NCI-H1105 (cell line): ENCODE data around the gene RELT.

Experiments
- DNase-seq: peaks from one replicate; lab custom pipeline; 2025; lab: John Stamatoyannopoulos, UW

RELT gene

DNA sequence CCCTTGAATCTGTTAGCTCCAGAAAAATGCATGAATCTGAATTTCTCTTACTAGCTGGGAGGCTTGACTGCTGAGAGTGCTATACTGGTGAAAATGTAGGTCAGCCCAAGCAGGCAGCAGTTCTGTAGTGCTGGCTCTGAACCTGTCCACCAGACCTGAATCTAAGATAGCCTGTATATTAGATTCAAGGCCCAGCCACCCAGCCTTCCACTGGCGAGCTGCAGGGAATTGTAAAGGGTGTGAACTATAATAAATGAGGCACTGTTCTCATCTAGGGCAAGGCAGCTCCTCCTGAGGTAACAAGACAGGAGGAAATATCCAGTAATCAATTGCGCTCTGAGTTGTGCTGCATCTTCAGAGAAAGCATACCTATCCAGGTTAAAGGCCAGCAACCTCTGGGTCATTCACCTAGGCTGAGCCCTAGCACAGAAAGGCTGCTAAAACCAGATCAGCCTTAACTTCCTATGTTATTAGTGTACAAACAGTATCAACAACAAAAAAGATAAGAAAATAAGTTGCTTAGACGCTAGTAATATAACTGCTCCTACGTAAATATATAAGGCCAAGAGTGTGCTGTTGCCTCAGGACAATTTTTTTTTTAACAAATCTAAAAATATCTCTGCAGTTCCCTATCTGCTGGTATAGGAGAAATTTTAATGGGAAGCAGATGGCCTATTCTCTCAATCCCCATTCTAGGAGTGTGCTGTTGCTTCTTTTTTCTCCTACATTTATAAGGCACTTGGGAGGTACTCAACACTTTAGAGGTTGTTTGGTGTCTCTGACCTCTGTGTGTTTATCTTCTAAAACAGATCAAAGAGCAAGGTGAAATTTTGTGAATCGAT is 63.0 kb downstream of the RELT start:
- no peak for DNase-seq

GRCh38 chr11:73445980-73446379 is 69.8 kb downstream of the RELT start:
- DNase-seq: no peak

DNA sequence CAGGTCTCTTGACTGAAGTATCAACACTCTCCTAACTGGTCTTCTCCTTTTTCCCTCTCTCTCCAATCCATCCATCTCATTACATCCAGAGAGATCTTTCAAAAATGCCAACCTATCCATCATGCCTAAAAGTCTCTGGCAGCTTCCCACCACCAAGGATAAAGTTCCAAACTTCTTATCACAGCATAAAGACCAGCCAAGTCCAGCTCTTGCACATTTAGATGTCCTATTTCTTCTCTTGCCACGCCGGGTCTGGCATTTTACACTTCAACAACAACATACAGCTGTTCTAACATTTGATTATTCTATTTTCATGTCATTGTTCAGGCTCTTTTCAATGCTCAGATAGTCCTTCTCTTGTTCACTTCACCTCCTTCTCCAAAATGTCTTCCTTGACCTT is 70.6 kb downstream of the RELT start:
- no peak for DNase-seq
